A549 treated with CORT108297 at 1 μM for 4 hours (cell line): ENCODE results near the gene PGC. TPM values are rescaled to one million over a fixed set of nuclear protein-coding genes. Genes with fewer than 3 reads are reported as not detected.

Experiments used
- total RNA-seq: library from RNA; stranded (reverse); fragments of 200-300 nt; extraction: Qiagen RNA extraction; gene quantifications from 5 replicates; pipeline ENCODE4 v1.2.3, GENCODE V29; 2022

PGC gene
- 0.09 TPM in 1 of 5 replicates, not detected in the others for total RNA-seq

GRCh38 chr6:41747256-41748101, at the start of gene PGC:
PGC (minus strand) TSS chr6:41747397; CDS start chr6:41747334, 63 bp downstream.

GRCh38 chr6:41787219-41787917, 40.2 kb upstream of the PGC start, which contains the start of gene TOMM6:
TOMM6 (plus strand) TSS chr6:41787694; CDS start chr6:41787698, 4 bp downstream.

GRCh38 chr6:41780551-41781365, 33.6 kb upstream of the PGC start, which contains the start of gene PRICKLE4:
PRICKLE4 (plus strand) TSS chr6:41780782; CDS start chr6:41783474, 2,692 bp downstream.

DNA sequence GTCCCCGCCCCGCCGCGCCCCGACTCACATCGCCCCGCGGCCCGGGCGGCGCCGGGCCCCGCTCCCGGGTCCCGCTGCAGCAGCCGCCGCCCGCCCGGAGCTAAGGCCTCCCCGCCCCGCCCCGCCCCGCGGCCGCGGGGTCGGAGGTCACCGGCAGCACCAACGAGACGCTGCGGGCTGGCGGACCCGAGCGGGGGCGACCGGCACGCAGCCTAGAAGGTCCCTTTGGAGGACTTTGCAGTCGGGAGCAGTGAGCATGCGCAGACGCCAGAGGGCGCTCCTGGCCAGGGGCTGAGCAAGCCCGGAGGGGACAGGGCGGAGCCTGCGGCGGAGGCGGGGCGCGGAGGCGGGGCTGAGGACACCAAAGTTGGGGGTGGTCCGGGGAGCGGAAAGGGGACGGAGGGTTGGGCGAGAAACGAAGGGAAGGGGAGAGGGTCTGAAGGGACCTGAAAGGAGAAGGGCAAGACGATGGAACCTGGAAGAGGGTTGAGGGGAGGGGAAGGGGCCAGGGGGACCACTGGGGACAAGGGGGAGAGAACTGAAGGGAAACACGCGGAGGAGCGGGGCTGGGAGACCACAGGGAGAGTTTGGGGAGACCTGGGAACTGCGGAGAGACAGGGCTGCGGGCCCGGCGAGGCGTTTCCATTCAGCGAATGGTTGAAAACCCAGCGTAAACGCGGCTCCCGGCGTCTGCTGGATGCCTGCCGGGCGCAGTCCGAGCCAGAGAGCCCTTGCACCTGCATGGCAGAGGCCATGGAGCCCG, 32.8 kb upstream of the PGC start, which contains the start of gene FRS3:
FRS3 (minus strand) TSS at position 113 of the 763 bp plus-strand sequence. CDS start 2,913 bp downstream, outside the sequence.

DNA sequence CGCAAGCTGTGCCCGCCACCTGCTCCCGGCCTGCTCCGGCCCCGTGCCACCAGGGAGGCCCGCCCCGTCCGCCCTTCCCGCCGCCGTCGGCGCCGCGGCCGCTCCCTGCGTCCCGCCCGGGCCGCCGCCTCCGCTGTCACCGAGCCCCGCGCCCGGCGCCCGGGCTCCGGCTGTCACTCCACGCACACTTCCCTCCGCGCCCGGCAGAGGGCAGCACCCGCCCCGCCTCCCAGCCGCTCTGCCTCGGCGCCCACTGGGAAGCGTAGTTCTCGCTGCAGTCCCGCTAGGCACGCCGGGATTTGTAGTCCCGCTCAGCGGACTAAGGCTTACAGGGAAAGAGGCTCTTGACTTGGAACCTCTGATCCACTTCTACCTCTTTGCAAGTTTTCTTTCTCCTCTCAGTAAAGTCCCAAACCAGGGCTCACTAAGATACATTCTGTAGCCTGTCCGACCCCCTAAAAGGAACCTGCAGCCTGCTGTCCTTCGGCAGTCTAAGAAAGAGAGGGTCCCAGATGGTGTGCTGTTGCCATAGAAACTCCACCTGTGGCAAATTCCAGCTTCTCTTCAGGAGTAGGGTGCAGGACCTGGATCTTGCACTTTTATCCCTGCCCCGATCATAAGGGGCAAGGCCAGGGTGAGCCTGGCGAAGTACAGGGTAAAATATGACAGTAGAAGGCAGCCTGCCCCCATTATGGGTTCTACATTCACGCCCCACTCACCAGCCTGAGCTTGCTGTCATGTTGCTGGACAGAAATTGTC, 11.6 kb downstream of the PGC start, which contains the start of gene TFEB:
TFEB (minus strand) TSS at position 182 of the 759 bp plus-strand sequence. CDS start 44,395 bp downstream, outside the sequence.

Other genes starting within 250 kb of the PGC start
- gene FOXP4, start 201.0 kb downstream of the PGC start, total RNA-seq = 17.4 to 26.3 TPM (median 24.9 TPM) in 5 replicates
- gene MDFI, start 108.9 kb downstream of the PGC start, total RNA-seq = 0.48 to 0.95 TPM (median 0.76 TPM) in 5 replicates
- 4.3 to 7.6 TPM (median 6.2 TPM) in 5 replicates for gene TFEB, start 11.8 kb downstream of the PGC start, total RNA-seq
- gene FRS3, start 32.5 kb upstream of the PGC start, total RNA-seq = 1.9 to 3.3 TPM (median 2.8 TPM) in 5 replicates
- gene PRICKLE4, start 33.4 kb upstream of the PGC start, total RNA-seq = 0.75 to 0.96 TPM (median 0.83 TPM) in 5 replicates
- 279 to 319 TPM (median 301 TPM) in 5 replicates for gene TOMM6, start 40.3 kb upstream of the PGC start, total RNA-seq
- gene USP49, start 148.0 kb upstream of the PGC start, total RNA-seq = 0.96 to 1.5 TPM (median 1.4 TPM) in 5 replicates
- gene MED20, start 173.7 kb upstream of the PGC start, total RNA-seq = 13.4 to 16.6 TPM (median 14.7 TPM) in 5 replicates
- gene BYSL, start 174.1 kb upstream of the PGC start, total RNA-seq = 36.4 to 49.1 TPM (median 42.2 TPM) in 5 replicates
- gene CCND3, start 194.4 kb upstream of the PGC start, total RNA-seq = 122 to 200 TPM (median 189 TPM) in 5 replicates